PC-9 (cell line): ENCODE results near the gene ATP2B3. TPM values are rescaled to one million over a fixed set of nuclear protein-coding genes. Genes with fewer than 3 reads are reported as not detected.

Experiments
- BruUV-seq: library from RNA; stranded (reverse); fragments of 400-500 nt; replicated peaks from 2 replicates; lab custom pipeline; 2021; lab: Mats Ljungman, UMichigan
- CTCF ChIA-PET: fragments of 300-600 bp; sonication (Branson Sonifier 250); formaldehyde crosslinking; loops from one replicate; lab custom pipeline; 2022; ENCODE audit warnings: antibody characterized with exemption; lab: Charles Lee
- POLR2A ChIA-PET: fragments of 300-600 bp; sonication (Branson Sonifier 250); formaldehyde crosslinking; loops from one replicate; lab custom pipeline; 2022; ENCODE audit warnings: antibody characterized with exemption; ENCODE audit not compliant: unreplicated experiment; lab: Charles Lee
- DNase-seq, 2 experiments: peaks; one replicate each; pipeline versions ENCODE4 v3.0.0 to v3.0.0-alpha.2; 2015 to 2022; ENCODE audit warnings: mixed read lengths in 1 of 2
- H2AFZ ChIP-seq: fragments of 200-600 bp; sonication (generic); 2 replicates; pipeline ENCODE4 v1.8.1; 2017; ENCODE audit warnings: antibody characterized with exemption
- H3F3A ChIP-seq: fragments of 200-600 bp; sonication (generic); 2 replicates; pipeline ENCODE4 v1.8.1; 2017; ENCODE audit warnings: antibody characterized with exemption, mild to moderate bottlenecking, low read depth; ENCODE audit not compliant: insufficient read depth
- H3K27ac ChIP-seq: fragments of 200-600 bp; sonication (generic); 2 replicates; pipeline ENCODE4 v1.6.1; 2016; ENCODE audit warnings: mixed run types
- H3K27me3 ChIP-seq: fragments of 200-600 bp; sonication (generic); 2 replicates; pipeline ENCODE4 v1.6.1; 2016; ENCODE audit warnings: low read depth, mixed run types; ENCODE audit not compliant: insufficient read depth
- H3K36me3 ChIP-seq: fragments of 200-600 bp; sonication (generic); 2 replicates; pipeline ENCODE4 v1.6.1; 2016; ENCODE audit warnings: low read depth, mixed run types
- H3K4me1 ChIP-seq: fragments of 200-600 bp; sonication (generic); replicated peaks from 2 replicates; pipeline ENCODE4 v1.6.1; 2016; ENCODE audit warnings: mixed run types; ENCODE audit not compliant: insufficient read depth
- H3K4me2 ChIP-seq: fragments of 200-600 bp; sonication (generic); 2 replicates; pipeline ENCODE4 v1.6.1; 2017; ENCODE audit warnings: mixed run types
- H3K4me3 ChIP-seq: fragments of 200-600 bp; sonication (generic); 2 replicates; pipeline ENCODE4 v1.6.1; 2016; ENCODE audit warnings: mixed run types
- H3K79me2 ChIP-seq: fragments of 200-600 bp; sonication (generic); 2 replicates; pipeline ENCODE4 v1.6.1; 2017; ENCODE audit warnings: low read depth, mixed run types
- H3K9me2 ChIP-seq: fragments of 200-600 bp; sonication (generic); 2 replicates; pipeline ENCODE4 v1.8.1; 2017; ENCODE audit warnings: mild to moderate bottlenecking; ENCODE audit not compliant: insufficient read depth
- H3K9me3 ChIP-seq: fragments of 200-600 bp; sonication (generic); 2 replicates; pipeline ENCODE4 v1.8.1; 2016; ENCODE audit warnings: low read depth; ENCODE audit not compliant: insufficient read depth
- H4K20me1 ChIP-seq: fragments of 200-600 bp; sonication (generic); 2 replicates; pipeline ENCODE4 v1.8.1; 2017; ENCODE audit not compliant: insufficient read depth
- EZH2 ChIP-seq: fragments of 200-600 bp; sonication (generic); IDR thresholded peaks from 2 replicates; pipeline ENCODE4 v1.8.0; 2017; ENCODE audit warnings: antibody characterized with exemption, low read depth
- intact Hi-C: fragments of 100-400 bp; cut with micrococcal nuclease; formaldehyde crosslinking; loops from one replicate; pipeline ENCODE4 v1.10.0; 2022; ENCODE audit not compliant: unreplicated experiment
- total RNA-seq: library from RNA; stranded (reverse); gene quantifications from 2 replicates; pipeline ENCODE4 v1.2.3, GENCODE V29; 2021
- TF ChIP-seq, protein P1 (sequence below): fragments of 200-600 bp; sonication (generic); conservative IDR thresholded peaks from 2 replicates; pipeline ENCODE4 v1.6.1; 2017; ENCODE audit warnings: mixed run types, antibody characterized with exemption, mild to moderate bottlenecking, moderate library complexity

The ATP2B3 gene
- total RNA-seq, 1 experiment from 2014 or later = not detected

DNA sequence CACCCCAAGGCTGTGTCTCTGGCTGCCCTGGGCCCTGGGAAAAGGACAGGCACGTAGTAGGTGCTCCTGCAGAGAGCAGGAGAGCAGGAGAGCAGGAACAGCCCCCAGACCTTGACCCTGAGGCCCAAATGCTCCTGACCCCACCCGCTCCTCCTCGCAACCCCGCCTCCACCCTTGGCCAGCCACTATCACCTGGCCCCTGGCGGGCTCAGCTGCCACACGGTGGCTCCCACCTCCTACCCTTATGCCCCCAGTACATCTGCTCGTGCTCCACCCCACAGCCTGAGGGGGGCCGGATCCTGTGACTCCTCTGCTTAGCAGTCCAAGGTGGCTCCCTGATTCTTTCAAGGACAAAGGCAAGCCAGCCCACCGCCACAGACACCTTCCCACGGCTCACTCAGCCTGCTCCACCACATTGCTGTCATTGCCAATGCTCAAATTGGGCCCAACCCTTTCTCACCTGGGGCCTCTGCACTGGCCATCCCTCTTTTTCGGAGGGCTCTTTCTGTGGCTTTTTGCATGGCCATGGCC lies 41.6 kb upstream of the ATP2B3 start:
- Histone ChIP-seq H3F3A (no peaks in the 10 kb centered on the region), H3K79me2 (no peaks in the 10 kb centered on the region), H4K20me1 (no peaks in the 10 kb centered on the region), H3K9me3 (no peaks in the 10 kb centered on the region), H3K27ac (no peak overlapping the region), H3K27me3 (peaks cover 22% of the 10 kb centered on the region; the same call in 1 of the 2 replicates), H3K9me2 (no peaks in the 10 kb centered on the region), H2AFZ (no peak overlapping the region), H3K36me3 (no peaks in the 10 kb centered on the region), H3K4me1 (no peaks in the 10 kb centered on the region), H3K4me3 (no peak overlapping the region), H3K4me2 (no peak overlapping the region)
- no TSS peak for BruUV-seq
- intact Hi-C loops = no loop called here
- ChIA-PET POLR2A (no interaction called here), CTCF (no interaction called here)
- TF ChIP-seq, protein P1, sequence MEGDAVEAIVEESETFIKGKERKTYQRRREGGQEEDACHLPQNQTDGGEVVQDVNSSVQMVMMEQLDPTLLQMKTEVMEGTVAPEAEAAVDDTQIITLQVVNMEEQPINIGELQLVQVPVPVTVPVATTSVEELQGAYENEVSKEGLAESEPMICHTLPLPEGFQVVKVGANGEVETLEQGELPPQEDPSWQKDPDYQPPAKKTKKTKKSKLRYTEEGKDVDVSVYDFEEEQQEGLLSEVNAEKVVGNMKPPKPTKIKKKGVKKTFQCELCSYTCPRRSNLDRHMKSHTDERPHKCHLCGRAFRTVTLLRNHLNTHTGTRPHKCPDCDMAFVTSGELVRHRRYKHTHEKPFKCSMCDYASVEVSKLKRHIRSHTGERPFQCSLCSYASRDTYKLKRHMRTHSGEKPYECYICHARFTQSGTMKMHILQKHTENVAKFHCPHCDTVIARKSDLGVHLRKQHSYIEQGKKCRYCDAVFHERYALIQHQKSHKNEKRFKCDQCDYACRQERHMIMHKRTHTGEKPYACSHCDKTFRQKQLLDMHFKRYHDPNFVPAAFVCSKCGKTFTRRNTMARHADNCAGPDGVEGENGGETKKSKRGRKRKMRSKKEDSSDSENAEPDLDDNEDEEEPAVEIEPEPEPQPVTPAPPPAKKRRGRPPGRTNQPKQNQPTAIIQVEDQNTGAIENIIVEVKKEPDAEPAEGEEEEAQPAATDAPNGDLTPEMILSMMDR = no peak
- TF ChIP-seq EZH2 = no peak
- DNase-seq = no peak

DNA sequence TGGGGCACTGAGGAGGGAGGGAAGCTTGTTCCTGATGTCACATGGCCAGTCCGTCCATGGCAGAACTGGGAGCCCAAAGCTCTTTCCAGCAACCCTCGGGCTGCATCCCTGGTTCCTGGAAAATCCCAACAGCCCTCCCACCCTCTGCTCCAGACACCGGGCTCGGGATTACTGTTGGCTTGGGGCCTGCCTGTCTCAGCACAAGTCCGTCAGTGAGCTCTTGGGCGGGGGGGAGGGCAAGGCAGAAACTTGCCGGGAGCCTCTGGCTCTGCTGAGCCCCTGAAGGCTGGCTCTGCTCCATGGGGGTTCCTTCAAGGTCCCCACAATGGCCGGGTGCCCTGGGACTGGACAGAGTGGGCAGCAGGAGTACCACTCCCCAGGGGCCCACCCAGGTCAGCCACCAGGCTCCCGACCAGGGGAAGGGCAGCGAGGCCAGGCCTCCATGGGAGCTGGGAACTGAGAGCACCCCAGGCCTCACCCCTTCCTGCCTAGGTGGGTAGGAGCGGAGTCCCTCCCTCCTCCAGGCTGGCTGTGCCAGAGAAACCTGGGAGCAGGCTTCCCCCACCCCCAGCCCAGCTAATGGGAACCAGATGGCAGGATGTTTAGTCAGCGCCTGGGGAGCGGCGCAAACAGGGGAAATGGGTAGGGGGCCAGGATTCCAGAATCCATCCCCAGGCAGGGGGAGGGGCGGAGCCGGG lies 40.6 kb upstream of the ATP2B3 start:
- Histone ChIP-seq H3K36me3 (no peaks in the 10 kb centered on the region), H3F3A (no peaks in the 10 kb centered on the region), H2AFZ (no peak overlapping the region), H3K4me3 (no peak overlapping the region), H3K27me3 (peaks cover 22% of the 10 kb centered on the region; the same call in 1 of the 2 replicates), H3K9me2 (no peaks in the 10 kb centered on the region), H3K27ac (no peak overlapping the region), H3K79me2 (no peaks in the 10 kb centered on the region), H4K20me1 (no peaks in the 10 kb centered on the region), H3K4me1 (no peaks in the 10 kb centered on the region), H3K9me3 (no peaks in the 10 kb centered on the region), H3K4me2 (no peak overlapping the region)
- ChIA-PET POLR2A (no interaction called here), CTCF (interaction anchor here (0.6 kb wide), 1 partner anchor 535 kb away, joined by 11 read pairs; no protein-coding TSS in a partner anchor)
- BruUV-seq = no TSS peak
- TF ChIP-seq, protein P1 = no peak
- no peak for TF ChIP-seq EZH2
- DNase-seq = no peak
- intact Hi-C loops = no loop called here

DNA sequence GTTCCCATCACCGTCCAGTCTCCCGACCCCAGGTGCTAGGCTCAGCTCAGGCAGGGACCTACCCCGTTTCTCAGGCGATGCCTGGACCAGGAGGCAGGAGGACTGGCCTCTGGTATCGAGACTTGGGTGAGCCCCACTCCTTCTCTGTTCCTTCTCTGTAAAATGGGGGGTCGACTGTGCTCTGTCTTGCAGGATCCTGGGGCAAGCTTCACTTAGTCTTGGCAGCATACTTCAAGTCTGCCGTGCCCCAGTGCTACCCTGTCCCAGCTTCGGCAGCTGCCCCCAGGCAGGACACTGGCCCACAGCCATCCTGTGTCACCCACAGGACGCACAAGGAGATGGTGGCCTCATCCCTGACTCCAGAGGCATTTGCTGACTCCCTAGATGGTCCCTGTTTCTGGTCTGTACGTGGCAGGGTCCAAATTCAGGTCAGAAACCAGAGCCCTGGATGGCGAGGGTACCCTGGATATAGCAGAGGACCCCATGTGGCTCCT lies 40.0 kb upstream of the ATP2B3 start:
- no peak for DNase-seq
- ChIA-PET POLR2A (no interaction called here), CTCF (no interaction called here)
- H3K4me3 ChIP-seq = no peak overlapping the region
- no peaks in the 10 kb centered on the region for H3F3A ChIP-seq
- no peak for TF ChIP-seq EZH2
- TF ChIP-seq, protein P1 = no peak
- H3K27ac ChIP-seq = no peak overlapping the region
- BruUV-seq = no TSS peak
- no peaks in the 10 kb centered on the region for H3K79me2 ChIP-seq
- H3K9me3 ChIP-seq = no peaks in the 10 kb centered on the region
- no peak overlapping the region for H3K4me2 ChIP-seq
- no peak overlapping the region for H2AFZ ChIP-seq
- H3K9me2 ChIP-seq = no peaks in the 10 kb centered on the region
- H3K27me3 ChIP-seq = peaks cover 22% of the 10 kb centered on the region; the same call in 1 of the 2 replicates
- no peaks in the 10 kb centered on the region for H4K20me1 ChIP-seq
- no peaks in the 10 kb centered on the region for H3K36me3 ChIP-seq
- no peaks in the 10 kb centered on the region for H3K4me1 ChIP-seq
- intact Hi-C loops = no loop called here
